Measurements from ENCODE around the gene GNRH2.

GNRH2 gene

DNA sequence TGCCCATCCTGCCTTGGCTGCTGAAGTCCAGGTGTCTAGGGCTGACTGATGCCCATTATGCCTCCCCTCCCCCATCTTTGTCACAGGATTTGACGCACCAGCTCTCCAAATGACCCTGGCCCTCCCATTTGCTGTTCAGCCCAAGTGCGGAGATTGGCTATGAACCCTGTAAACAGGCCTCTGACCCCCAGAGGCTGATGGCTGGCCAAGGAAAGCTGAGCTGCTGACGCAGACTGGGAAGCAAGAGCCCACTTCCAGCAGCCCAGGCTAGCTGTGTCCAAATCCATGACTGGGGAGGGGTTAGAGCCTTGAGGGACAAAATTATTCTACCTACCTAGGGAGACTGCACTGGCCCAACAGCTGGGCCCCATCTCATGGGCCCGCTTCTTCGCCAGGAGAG lies 797 bp upstream of the GNRH2 start:
- H3K4me1 ChIP-seq = peaks cover 0 to 41% (median 32%) of the 10 kb centered on the region in 4 donors
- no peaks in the 10 kb centered on the region for H3K27me3 ChIP-seq
- DNase-seq = peak; percentile 56 to 85
- intact Hi-C loops (cut with DNase I; ENCODE audit: low total_unique reads) = no loop called here
- H3K27ac ChIP-seq = peak overlapping the region; percentile 60 to 68
- no peak overlapping the region for H3K4me3 ChIP-seq
- H3K9me3 ChIP-seq = no peaks in the 10 kb centered on the region
- H3K36me3 ChIP-seq = peaks cover 21 to 35% (median 28%) of the 10 kb centered on the region in 3 donors
- TF ChIP-seq, protein P1, sequence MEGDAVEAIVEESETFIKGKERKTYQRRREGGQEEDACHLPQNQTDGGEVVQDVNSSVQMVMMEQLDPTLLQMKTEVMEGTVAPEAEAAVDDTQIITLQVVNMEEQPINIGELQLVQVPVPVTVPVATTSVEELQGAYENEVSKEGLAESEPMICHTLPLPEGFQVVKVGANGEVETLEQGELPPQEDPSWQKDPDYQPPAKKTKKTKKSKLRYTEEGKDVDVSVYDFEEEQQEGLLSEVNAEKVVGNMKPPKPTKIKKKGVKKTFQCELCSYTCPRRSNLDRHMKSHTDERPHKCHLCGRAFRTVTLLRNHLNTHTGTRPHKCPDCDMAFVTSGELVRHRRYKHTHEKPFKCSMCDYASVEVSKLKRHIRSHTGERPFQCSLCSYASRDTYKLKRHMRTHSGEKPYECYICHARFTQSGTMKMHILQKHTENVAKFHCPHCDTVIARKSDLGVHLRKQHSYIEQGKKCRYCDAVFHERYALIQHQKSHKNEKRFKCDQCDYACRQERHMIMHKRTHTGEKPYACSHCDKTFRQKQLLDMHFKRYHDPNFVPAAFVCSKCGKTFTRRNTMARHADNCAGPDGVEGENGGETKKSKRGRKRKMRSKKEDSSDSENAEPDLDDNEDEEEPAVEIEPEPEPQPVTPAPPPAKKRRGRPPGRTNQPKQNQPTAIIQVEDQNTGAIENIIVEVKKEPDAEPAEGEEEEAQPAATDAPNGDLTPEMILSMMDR (IDR thresholded peaks at IDR 0.05) = no peak

DNA sequence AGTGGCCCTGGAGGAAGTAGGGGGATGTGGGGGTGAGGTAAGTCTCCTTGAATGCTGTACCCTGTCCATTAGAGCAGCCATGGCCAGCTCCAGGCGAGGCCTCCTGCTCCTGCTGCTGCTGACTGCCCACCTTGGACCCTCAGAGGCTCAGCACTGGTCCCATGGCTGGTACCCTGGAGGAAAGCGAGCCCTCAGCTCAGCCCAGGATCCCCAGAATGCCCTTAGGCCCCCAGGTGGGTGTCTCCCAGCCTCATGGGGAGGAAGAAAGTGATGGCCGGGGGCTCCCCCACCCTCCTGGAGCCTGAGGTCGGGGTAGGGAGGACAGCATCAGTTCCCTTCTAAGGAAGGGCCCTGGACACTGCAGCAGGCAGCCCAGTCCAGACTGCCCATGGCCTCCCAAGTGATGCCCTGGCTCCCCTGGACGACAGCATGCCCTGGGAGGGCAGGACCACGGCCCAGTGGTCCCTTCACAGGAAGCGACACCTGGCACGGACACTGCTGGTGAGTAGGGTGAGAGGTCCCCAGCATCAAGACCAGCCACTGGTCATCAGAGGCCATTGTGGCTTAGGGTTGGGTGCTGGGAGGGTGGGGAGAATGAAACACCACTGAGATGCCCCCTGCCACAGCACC lies 1.0 kb downstream of the GNRH2 start:
- Histone ChIP-seq H3K9me3 (no peaks in the 10 kb centered on the region), H3K27ac (peak overlapping the region in 1 of 2 donors; percentile 88)

DNA sequence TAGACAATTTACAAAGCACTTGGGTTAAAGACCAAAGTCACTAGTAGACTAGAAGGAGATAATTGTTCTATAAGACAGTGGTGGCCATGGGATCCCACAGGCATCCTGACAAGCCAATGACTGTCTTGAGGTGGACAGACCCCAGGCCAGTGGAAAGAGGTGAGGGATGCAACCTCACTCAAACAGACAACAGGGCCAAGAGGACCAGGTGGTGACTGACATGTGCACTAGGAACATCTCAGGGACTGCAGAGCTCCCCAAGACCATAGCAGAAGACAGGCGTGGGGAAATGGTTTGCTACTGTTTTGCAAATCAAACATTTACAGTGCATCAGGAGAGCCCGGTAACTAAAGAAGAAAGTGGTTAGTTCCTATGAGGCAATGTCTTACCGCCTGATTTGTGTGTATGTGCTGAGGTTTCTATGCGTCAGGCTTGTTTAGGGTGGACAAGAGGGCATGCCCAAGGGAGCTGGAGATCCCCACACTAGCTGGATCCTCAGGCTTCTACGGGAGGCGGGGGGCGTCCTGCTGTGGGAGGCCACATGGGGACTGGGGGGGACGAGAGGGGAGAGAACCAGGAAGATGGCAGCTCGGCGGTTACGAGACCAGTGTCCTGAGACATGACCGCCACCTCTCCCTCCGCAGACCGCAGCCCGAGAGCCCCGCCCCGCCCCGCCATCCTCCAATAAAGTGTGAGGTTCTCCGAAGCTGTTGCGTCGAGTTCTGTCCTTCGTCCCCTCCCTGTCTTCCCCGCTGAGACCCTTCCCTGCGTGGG lies 1.8 kb downstream of the GNRH2 start:
- intact Hi-C loops (cut with DNase I; ENCODE audit: low total_unique reads) = no loop called here
- DNase-seq = peak; percentile 85 to 91
- H3K27me3 ChIP-seq = no peaks in the 10 kb centered on the region
- TF ChIP-seq, protein P1 (IDR thresholded peaks at IDR 0.05) = no peak
- H3K36me3 ChIP-seq = peaks cover 15 to 35% (median 26%) of the 10 kb centered on the region in 3 donors
- peak overlapping the region; percentile 74 to 77 for H3K4me3 ChIP-seq
- H3K27ac ChIP-seq = peak overlapping the region; percentile 88 to 93
- H3K9me3 ChIP-seq = no peaks in the 10 kb centered on the region
- H3K4me1 ChIP-seq = peaks cover 0 to 46% (median 33%) of the 10 kb centered on the region in 4 donors

More for the DNA sequence above, 1.0 kb downstream of the GNRH2 start:
- Histone ChIP-seq H3K4me1 (peaks cover 0 to 46% (median 33%) of the 10 kb centered on the region in 4 donors), H3K27me3 (no peaks in the 10 kb centered on the region), H3K4me3 (no peak overlapping the region), H3K36me3 (peaks cover 18 to 35% (median 26%) of the 10 kb centered on the region in 3 donors)
- TF ChIP-seq, protein P1 (IDR thresholded peaks at IDR 0.05) = no peak
- intact Hi-C loops (cut with DNase I; ENCODE audit: low total_unique reads) = no loop called here
- no peak for DNase-seq

DNA sequence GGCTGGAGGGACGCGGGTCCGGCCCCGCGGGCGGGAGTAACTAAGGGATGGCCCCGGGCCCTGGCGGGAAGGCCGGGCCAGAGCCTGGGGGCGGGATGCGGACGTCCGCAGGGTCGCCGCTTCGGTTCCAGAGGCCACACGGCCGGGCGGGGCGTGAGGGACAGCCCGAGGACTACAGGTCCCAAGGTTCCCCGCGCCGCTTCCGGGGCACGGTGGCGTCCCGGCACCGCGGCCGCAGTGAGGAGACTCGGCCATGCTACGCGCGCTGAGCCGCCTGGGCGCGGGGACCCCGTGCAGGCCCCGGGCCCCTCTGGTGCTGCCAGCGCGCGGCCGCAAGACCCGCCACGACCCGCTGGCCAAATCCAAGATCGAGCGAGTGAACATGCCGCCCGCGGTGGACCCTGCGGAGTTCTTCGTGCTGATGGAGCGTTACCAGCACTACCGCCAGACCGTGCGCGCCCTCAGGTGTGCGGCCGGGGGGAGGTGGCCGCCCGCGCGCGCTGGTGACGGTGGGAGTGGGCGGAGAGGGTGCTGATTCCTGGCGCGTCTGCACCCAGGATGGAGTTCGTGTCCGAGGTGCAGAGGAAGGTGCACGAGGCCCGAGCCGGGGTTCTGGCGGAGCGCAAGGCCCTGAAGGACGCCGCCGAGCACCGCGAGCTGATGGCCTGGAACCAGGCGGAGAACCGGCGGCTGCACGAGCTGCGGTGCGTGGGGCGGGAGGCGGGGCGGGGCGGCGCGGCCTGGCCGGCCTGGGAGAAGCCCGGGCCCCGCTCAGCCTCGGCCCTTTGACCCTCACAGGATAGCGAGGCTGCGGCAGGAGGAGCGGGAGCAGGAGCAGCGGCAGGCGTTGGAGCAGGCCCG lies 2.6 kb downstream of the GNRH2 start, which contains the start of gene MRPS26:
MRPS26 (plus strand) TSS at position 237 of the 861 bp plus-strand sequence; CDS start at position 254, 17 bp downstream.
- intact Hi-C loops (cut with DNase I; ENCODE audit: low total_unique reads) = no loop called here
- Histone ChIP-seq H3K4me3 (peak within 1 kb of the TSS; percentile 74 to 77), H3K36me3 (peaks cover 15 to 31% (median 26%) of the 10 kb centered on the region in 3 donors), H3K27ac (peak within 1 kb of the TSS; percentile 88 to 93), H3K9me3 (no peaks in the 10 kb centered on the region), H3K4me1 (peaks cover 0 to 46% (median 33%) of the 10 kb centered on the region in 4 donors), H3K27me3 (no peaks in the 10 kb centered on the region)
- peak; percentile 91 to 93 for DNase-seq
- TF ChIP-seq, protein P1 (IDR thresholded peaks at IDR 0.05) = no peak

All from tibial artery (tissue), 4 donors.